GM18951 (cell line): ENCODE measurements around the gene NGF.

ENCODE experiments used
- POLR2A ChIP-seq: IDR thresholded peaks from 4 replicates; pipeline ENCODE4 v1.6.1; 2011; ENCODE audit warnings: mild to moderate bottlenecking; ENCODE audit not compliant: insufficient read length, insufficient read depth; ENCODE audit errors: extremely low read depth
- in situ Hi-C: fragments of 300-500 bp; cut with MboI; formaldehyde crosslinking; loops from one replicate; pipeline ENCODE4 v1.12.0; 2022; ENCODE audit warnings: low sequenced_read_pairs, mixed read lengths, inconsistent platforms; ENCODE audit not compliant: unreplicated experiment

The NGF gene

DNA sequence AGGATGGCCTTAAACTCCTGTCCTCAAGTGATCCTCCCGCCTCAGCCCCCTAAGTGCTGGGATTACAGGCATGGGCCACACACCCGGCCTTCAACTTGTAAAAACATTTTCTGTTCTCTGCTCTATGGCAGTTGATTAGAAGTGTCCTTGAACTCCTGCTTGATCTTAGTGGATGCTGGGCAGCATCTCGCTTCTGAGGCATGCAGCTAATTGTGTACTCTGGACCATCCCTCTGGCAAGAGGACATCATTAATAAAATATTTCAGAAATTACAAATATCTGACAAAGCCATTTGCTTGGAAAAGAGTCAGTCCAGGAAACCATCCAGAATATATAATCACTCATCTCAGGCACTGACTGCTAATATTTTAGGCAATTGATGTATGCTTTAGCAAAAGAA is 8.1 kb downstream of the NGF start:
- in situ Hi-C loops, result no loop called here
- TF ChIP-seq POLR2A, result no peak

DNA sequence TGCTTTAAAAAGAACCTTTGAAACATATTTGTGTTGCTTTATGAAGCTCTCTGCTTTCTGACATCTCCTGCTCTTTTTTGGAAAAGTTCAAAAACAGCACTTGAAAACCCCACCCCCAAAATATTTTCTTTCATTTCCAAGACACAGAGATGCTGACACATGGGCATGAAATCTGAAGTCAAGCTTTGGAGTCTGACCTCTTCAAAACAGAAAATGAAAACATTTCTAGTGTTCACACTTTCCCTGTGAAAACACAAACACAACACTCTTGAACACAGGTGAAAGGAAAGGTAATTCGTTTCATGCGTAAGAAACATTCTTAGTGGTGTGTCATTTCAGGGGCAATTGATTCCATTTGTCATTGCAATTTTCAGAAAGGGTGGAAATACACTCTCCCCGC is 10.8 kb downstream of the NGF start:
- in situ Hi-C loops, result no loop called here
- no peak for TF ChIP-seq POLR2A

DNA sequence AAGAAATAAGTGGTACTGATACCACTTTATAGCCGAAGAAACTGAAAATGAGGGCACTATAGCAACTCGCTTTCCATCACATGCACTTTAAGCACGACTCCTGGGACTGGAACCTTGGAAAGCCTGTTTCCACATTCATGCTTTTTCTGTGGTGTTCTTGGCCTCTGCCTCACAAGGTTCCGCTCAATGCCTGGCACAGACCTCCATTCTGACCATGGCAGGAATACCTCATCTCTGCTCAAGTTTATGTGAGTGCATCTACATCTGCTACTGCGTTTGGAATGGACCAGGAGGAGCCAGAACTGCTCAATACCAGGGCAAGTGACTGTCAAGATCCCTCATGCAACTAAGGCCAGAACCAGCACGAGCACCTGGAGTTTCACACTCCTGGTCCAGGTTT is 11.6 kb downstream of the NGF start:
- TF ChIP-seq POLR2A, result no peak
- in situ Hi-C loops, result no loop called here

DNA sequence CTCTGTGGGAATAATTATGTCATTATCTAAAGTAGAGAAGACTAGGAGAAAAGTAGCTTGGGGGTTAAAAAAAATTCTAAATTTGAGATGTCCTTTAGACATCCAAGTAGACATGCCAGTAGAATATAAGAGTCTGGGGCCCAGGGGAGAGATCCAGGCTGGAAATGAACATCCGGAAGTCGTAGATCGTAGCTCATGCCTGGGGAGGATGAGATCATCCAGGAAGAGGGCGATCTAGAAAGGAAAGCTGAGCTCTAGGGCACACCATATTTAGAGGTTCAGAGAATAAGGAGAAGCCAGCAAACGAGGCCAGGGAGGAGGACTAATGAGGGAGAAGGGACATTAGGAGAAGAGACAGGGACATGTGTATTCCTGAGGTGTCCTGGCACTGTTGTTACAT is 12.2 kb downstream of the NGF start:
- in situ Hi-C loops, result no loop called here
- no peak for TF ChIP-seq POLR2A

DNA sequence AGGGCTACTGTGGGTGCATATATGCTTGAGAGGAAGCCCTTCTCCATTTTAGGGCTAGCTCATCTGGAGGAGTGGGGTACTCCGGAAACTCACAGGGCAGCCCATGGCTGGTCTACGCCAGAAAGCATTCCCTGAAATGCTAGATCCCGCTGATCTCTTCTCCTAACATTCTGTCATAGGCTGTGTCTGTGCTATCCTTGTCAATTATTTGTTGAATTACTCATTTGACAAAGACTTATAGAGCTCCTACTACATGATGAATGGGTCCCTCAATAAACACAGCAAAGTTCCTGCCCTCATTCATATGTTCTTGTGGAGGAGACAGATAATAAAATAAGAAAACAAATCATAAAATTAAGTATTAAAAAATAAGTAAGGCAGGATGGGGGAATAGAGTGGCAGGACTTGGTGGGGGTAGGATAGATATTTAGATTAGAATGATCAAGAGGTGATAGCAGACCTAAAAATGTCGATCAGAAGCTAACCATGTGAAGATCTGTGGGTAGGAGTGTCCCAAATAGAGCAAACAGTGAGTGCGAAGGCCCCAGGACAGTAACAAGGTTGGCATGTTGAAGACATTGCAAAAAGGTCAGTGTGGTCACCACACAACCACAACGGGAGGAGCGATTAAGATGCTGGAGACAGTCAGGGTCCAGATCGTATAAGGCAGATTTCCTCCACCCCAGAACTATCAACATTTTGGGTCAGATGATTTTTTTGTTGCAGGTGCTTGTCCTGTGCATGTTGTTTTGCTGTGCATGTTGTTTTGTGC is 13.2 kb downstream of the NGF start:
- in situ Hi-C loops, result no loop called here
- TF ChIP-seq POLR2A, result no peak

DNA sequence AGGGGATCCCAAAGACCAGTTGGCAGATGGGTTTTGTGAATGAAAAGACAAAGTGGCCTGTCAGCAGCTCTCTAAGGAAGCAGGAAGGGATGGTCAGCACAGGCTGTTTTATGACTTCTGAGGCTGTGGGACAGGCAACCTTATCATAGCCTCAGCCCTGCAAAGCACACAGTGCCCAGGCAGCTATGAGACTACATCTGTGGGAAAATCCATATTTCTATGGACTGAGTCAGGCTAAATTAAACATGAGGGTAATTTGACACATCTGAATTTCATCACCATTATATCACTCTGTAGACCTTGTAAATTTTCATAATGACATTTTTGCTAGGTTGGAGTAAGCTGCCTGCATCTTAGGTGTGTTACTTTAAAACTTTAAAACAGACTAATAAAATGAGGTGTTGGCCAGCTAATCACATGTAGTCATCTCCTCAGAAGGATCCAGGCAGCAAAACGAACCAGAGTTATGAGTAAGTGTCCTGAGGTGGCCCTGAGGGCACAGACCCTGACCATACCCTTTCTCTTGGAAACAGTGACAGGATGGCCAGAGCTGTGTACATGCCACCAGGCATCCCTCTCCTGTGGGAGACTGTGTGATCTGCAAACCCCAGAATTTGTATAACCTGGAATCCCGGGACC is 14.6 kb downstream of the NGF start:
- in situ Hi-C loops, result no loop called here
- no peak for TF ChIP-seq POLR2A

DNA sequence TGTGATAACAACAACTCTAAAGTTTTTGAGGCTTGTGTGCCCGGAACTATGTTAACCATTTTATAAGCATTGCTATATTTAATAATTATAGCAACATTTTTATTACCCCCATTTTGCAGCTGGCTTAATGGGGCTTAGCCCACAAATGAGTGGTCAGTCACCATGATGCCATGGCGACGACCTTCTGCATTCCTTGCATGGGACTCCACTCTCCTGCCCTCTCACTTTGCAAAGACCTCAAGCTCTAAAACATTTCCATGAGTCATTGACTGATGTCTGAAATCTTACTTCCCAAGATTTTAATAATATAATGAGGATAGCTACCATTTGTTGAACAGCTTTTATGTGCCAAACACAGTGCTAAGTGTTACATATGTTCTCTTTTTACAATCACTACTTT is 15.4 kb downstream of the NGF start:
- in situ Hi-C loops, result no loop called here

DNA sequence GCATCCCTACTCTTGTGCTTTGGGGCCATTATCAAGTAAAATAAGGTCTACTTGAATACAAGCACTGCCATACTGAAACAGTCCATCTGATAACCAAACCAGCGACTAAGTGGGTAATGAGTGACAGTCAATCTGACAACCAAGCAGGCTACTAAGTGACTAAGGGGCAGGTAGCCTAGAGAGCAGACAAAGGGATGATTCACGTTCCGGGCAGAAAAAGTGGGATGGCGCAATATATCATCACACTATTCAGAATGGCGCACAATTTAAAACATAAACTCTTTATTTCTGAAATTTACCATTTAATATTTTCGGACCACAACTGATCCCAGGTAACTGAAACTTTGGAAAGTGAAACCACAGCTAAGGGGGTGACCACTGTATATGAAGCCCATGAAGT is 17.7 kb downstream of the NGF start:
- in situ Hi-C loops, result no loop called here
- no peak for TF ChIP-seq POLR2A

More for the DNA sequence above, 15.4 kb downstream of the NGF start:
- TF ChIP-seq POLR2A, result no peak

DNA sequence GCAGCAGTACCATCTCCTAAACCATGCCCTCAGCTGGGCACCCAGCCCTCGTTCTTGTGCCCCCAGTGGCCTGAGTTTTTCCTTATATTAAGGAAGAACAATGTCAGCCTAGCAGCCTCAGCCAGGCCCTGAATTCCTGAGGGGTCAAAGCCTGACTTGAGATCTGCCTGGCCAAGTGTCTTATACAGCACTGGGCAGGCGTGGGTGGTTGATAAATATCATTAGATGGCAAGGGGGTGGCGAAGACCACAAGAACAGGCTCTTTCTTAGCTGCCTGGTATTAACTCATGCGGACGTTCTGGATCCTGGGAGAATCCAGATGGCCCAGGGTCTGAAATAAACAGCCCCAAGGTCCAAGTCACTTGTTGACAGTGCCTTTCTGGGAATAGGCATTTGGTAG is 18.3 kb downstream of the NGF start:
- TF ChIP-seq POLR2A, result no peak
- in situ Hi-C loops, result no loop called here

DNA sequence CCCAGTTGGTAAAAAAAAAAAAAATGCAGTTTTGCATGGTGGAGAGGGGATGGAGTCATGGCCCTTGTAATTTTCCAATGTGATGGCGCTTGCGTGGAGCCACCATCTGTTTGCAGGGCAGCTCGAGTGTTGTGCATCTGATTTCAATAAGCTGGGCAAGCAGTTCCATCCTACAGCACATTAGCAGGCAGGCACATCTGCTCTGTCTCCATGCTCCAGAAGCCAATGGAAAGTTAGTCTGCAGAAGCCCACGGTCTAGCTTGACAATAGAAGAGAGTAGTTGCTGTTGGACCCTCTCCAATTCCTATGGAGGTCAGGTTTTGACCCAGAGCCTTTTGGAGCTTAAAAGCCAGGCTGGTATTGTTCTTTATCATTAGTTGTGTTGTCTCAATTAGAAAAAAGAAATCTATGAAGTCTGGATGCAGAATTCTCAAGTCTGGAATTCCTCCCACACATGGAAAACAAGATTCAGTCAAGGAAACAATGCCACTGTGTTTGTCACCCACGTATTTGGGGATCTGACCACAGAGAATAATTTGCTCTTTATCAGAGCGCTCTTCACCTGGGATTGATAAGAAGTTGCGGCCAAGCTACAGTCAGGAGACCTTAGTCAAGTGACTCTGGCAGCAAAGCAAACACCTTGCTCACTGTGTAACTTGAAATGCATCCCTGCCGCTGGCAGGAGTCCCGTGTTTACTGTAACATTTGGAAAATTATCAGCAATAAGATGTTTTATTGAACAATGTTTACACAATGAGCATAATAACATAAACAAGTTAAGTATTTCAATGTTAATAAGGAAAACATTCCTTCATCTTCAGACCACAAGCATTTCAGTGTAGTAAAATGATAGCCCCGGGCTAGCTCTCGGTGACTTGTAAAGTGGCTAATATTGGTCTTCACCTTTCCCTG is 20.7 kb downstream of the NGF start:
- no peak for TF ChIP-seq POLR2A
- in situ Hi-C loops, result no loop called here

DNA sequence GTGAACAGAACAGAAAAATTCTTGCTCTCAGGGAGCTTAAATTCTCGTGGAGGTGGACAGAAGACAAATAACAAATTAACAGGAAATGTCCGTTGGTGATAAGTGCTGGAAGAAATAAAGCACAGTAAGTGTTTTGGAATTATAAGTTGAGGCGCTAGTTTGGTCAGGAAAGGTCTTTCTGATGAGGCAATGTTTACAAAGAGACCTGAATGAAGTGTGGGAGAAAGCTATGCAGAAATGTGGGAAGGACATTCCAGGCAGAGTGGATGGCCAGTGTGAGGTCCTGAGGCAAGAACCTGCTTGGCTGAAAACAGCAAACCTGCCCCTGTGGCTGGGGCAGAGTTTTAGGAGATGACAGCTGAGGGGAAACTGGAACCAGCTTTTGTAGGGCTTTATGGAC is 23.3 kb downstream of the NGF start:
- in situ Hi-C loops, result no loop called here
- TF ChIP-seq POLR2A, result no peak

DNA sequence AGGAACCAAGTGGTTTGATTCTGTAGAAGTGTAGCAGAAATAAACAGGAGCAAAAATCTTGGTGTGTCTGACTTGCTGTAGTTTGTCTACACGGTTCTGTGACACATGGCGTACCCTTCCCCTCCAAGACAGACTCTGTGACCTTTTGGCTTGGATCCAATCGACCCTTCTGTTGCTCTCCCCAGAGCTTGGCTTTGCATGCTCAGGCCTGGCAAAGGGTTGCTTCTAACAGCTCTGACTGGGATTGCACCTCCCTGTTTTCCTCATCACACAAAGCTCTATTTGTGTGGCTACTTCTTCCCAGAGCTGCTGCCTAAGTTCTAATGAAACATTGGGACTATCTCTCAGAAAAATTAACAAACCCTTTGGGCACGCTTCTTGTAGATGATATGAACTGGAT is 24.0 kb downstream of the NGF start:
- no peak for TF ChIP-seq POLR2A
- in situ Hi-C loops, result no loop called here

DNA sequence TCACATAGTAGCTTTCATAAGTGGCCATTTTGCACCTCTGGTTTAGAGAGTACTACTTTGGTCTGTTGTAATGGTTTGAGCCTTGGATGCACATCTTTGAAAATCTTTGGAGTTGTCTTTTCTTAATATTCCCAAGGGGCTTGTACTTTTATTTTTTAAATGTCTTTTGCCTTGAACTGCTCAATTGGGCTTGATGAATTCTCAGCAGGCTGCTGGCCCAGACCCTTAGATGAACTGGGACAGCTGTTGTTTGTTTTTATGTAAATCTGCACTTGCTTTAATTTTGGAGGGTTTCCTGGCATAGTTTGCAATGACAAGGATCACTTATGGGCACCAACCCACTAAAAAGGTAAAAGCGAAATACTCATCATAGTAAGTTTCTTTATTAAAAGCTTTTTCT is 24.9 kb downstream of the NGF start:
- in situ Hi-C loops, result no loop called here

More for the DNA sequence above, 24.9 kb downstream of the NGF start:
- no peak for TF ChIP-seq POLR2A
